BLaER1 treated with 17β-estradiol and CSF1 and Interleukin-3, amounts not matched to agents 10 nM and 100 nM (cell line): ENCODE measurements around the gene SLIT1.

ENCODE experiments used
- H3K27ac ChIP-seq, 11 experiments: shearing (Covaris generic); formaldehyde crosslinking; 2 replicates each; pipeline ENCODE4 v1.8.1; 2022
- H3K27me3 ChIP-seq, 11 experiments: shearing (Covaris generic); formaldehyde crosslinking; 2 replicates each; pipeline ENCODE4 v1.8.1; 2022
- H3K36me3 ChIP-seq, 11 experiments: shearing (Covaris generic); formaldehyde crosslinking; 2 replicates each; pipeline ENCODE4 v1.8.1; 2022
- H3K4me1 ChIP-seq, 10 experiments: shearing (Covaris generic); formaldehyde crosslinking; 2 replicates each; pipeline ENCODE4 v1.8.1; 2022
- H3K4me2 ChIP-seq, 11 experiments: shearing (Covaris generic); formaldehyde crosslinking; 2 replicates each; pipeline ENCODE4 v1.8.1; 2022
- H3K4me3 ChIP-seq, 10 experiments: shearing (Covaris generic); formaldehyde crosslinking; 2 replicates each; pipeline ENCODE4 v1.8.1; 2022
- H3K9ac ChIP-seq, 11 experiments: shearing (Covaris generic); formaldehyde crosslinking; 2 replicates each; pipeline ENCODE4 v1.8.1; 2022
- H3K9me3 ChIP-seq, 11 experiments: shearing (Covaris generic); formaldehyde crosslinking; replicated peaks in 1 of 11; 2 replicates each; pipeline ENCODE4 v1.8.1; 2022
- H4K20me1 ChIP-seq, 11 experiments: shearing (Covaris generic); formaldehyde crosslinking; 2 replicates each; pipeline ENCODE4 v1.8.1; 2022
- Cebpa-rat ChIP-seq, 11 experiments: shearing (Covaris generic); IDR thresholded peaks; 2 replicates each; pipeline ENCODE4 v1.8.1; 2022

Gene SLIT1

GRCh38 chr10:97003804-97004201, 182.0 kb downstream of the SLIT1 start:
- H3K4me1 ChIP-seq, result peaks cover 0 to 9% (median 6%) of the 10 kb centered on the region in 10 experiments; a peak in 7 of 20 replicates
- no peak for TF ChIP-seq Cebpa-rat (IDR thresholded peaks at IDR 0.05)
- H3K27me3 ChIP-seq, result no peaks in the 10 kb centered on the region

GRCh38 chr10:97003151-97003803, 182.5 kb downstream of the SLIT1 start:
- Histone ChIP-seq H3K27me3 (no peaks in the 10 kb centered on the region), H3K36me3 (no peaks in the 10 kb centered on the region), H3K9me3 (peaks cover 20 to 25% (median 22%) of the 10 kb centered on the region in 11 experiments), H4K20me1 (peaks cover 0 to 8% (median 0%) of the 10 kb centered on the region in 11 experiments; a peak in 2 of 22 replicates), H3K4me3 (no peak overlapping the region), H3K9ac (no peak overlapping the region), H3K4me2 (no peak overlapping the region), H3K4me1 (peaks cover 0 to 9% (median 6%) of the 10 kb centered on the region in 10 experiments; a peak in 7 of 20 replicates), H3K27ac (no peak overlapping the region)
- TF ChIP-seq Cebpa-rat (IDR thresholded peaks at IDR 0.05), result no peak

More at GRCh38 chr10:97003804-97004201, 182.0 kb downstream of the SLIT1 start:
- no peak overlapping the region for H3K9ac ChIP-seq
- no peak overlapping the region for H3K4me3 ChIP-seq
- peaks cover 23 to 30% (median 25%) of the 10 kb centered on the region in 11 experiments for H3K9me3 ChIP-seq
- no peak overlapping the region for H3K4me2 ChIP-seq
- peaks cover 0 to 8% (median 0%) of the 10 kb centered on the region in 11 experiments; a peak in 2 of 22 replicates for H4K20me1 ChIP-seq
- no peaks in the 10 kb centered on the region for H3K36me3 ChIP-seq
- H3K27ac ChIP-seq, result no peak overlapping the region

- H3K27me3 ChIP-seq, result no peaks in the 10 kb centered on the region
- H3K9ac ChIP-seq, result no peak overlapping the region
- H3K4me2 ChIP-seq, result no peak overlapping the region
- TF ChIP-seq Cebpa-rat (IDR thresholded peaks at IDR 0.05), result no peak
- H3K36me3 ChIP-seq, result no peaks in the 10 kb centered on the region
- no peak overlapping the region for H3K27ac ChIP-seq
- H4K20me1 ChIP-seq, result peaks cover 0 to 8% (median 0%) of the 10 kb centered on the region in 11 experiments; a peak in 3 of 22 replicates
- no peak overlapping the region for H3K4me3 ChIP-seq
- H3K9me3 ChIP-seq, result peaks cover 15 to 19% (median 17%) of the 10 kb centered on the region in 11 experiments
- peaks cover 0 to 9% (median 6%) of the 10 kb centered on the region in 10 experiments; a peak in 7 of 20 replicates for H3K4me1 ChIP-seq
These were observed 183.1 kb downstream of the SLIT1 start for GRCh38 chr10:97002670-97003069.

GRCh38 chr10:97001183-97001991, 184.4 kb downstream of the SLIT1 start:
- TF ChIP-seq Cebpa-rat (IDR thresholded peaks at IDR 0.05), result no peak
- H3K4me3 ChIP-seq, result no peak overlapping the region
- no peaks in the 10 kb centered on the region for H3K27me3 ChIP-seq
- no peak overlapping the region for H3K9ac ChIP-seq
- H3K36me3 ChIP-seq, result no peaks in the 10 kb centered on the region
- H3K4me1 ChIP-seq, result peaks cover 0 to 9% (median 6%) of the 10 kb centered on the region in 10 experiments; a peak in 7 of 20 replicates
- peaks cover 2 to 6% (median 4%) of the 10 kb centered on the region in 11 experiments; a peak in 21 of 22 replicates for H3K9me3 ChIP-seq
- H3K4me2 ChIP-seq, result peak overlapping the region in 2 of 11 experiments; percentile 7 to 10; a peak in 2 of 22 replicates
- no peak overlapping the region; a peak in 1 of 22 replicates for H3K27ac ChIP-seq
- peaks cover 0 to 8% (median 0%) of the 10 kb centered on the region in 11 experiments; a peak in 3 of 22 replicates for H4K20me1 ChIP-seq

GRCh38 chr10:97000487-97001182, 185.1 kb downstream of the SLIT1 start:
- Histone ChIP-seq H3K4me2 (0 out of 22 replicates have a peak overlapping the region, but pooled peaks of 1 of the 11 experiments have one; percentile 7), H3K36me3 (no peaks in the 10 kb centered on the region), H3K4me1 (peaks cover 0 to 9% (median 6%) of the 10 kb centered on the region in 10 experiments; a peak in 7 of 20 replicates), H3K4me3 (no peak overlapping the region), H3K9ac (no peak overlapping the region), H4K20me1 (peaks cover 0 to 8% (median 0%) of the 10 kb centered on the region in 11 experiments; a peak in 3 of 22 replicates), H3K27me3 (no peaks in the 10 kb centered on the region), H3K9me3 (no peaks in the 10 kb centered on the region), H3K27ac (no peak overlapping the region)
- no peak for TF ChIP-seq Cebpa-rat (IDR thresholded peaks at IDR 0.05)

GRCh38 chr10:96999987-97000386, 185.8 kb downstream of the SLIT1 start:
- no peaks in the 10 kb centered on the region for H3K9me3 ChIP-seq
- H3K27ac ChIP-seq, result no peak overlapping the region
- no peaks in the 10 kb centered on the region for H3K36me3 ChIP-seq
- H3K4me3 ChIP-seq, result no peak overlapping the region
- no peaks in the 10 kb centered on the region for H3K27me3 ChIP-seq
- peaks cover 0 to 9% (median 6%) of the 10 kb centered on the region in 10 experiments; a peak in 7 of 20 replicates for H3K4me1 ChIP-seq
- H3K4me2 ChIP-seq, result no peak overlapping the region
- TF ChIP-seq Cebpa-rat (IDR thresholded peaks at IDR 0.05), result no peak
- peaks cover 0 to 8% (median 0%) of the 10 kb centered on the region in 11 experiments; a peak in 3 of 22 replicates for H4K20me1 ChIP-seq
- no peak overlapping the region for H3K9ac ChIP-seq

- TF ChIP-seq Cebpa-rat (IDR thresholded peaks at IDR 0.05), result no peak
- Histone ChIP-seq H3K4me1 (peaks cover 0 to 9% (median 6%) of the 10 kb centered on the region in 10 experiments; a peak in 7 of 20 replicates), H3K36me3 (no peaks in the 10 kb centered on the region)
These were observed 186.4 kb downstream of the SLIT1 start for GRCh38 chr10:96999337-96999736.

GRCh38 chr10:96998329-96998888, 187.3 kb downstream of the SLIT1 start:
- no peak overlapping the region for H3K9ac ChIP-seq
- H3K9me3 ChIP-seq, result no peaks in the 10 kb centered on the region
- peaks cover 0 to 9% (median 6%) of the 10 kb centered on the region in 10 experiments; a peak in 7 of 20 replicates for H3K4me1 ChIP-seq
- TF ChIP-seq Cebpa-rat (IDR thresholded peaks at IDR 0.05), result no peak
- H3K27me3 ChIP-seq, result no peaks in the 10 kb centered on the region
- no peaks in the 10 kb centered on the region for H3K36me3 ChIP-seq
- H4K20me1 ChIP-seq, result peaks cover 0 to 8% (median 0%) of the 10 kb centered on the region in 11 experiments; a peak in 3 of 22 replicates
- no peak overlapping the region for H3K4me2 ChIP-seq
- H3K27ac ChIP-seq, result no peak overlapping the region
- no peak overlapping the region for H3K4me3 ChIP-seq

More at GRCh38 chr10:96999337-96999736, 186.4 kb downstream of the SLIT1 start:
- Histone ChIP-seq H3K4me3 (no peak overlapping the region), H3K27me3 (no peaks in the 10 kb centered on the region), H3K9ac (no peak overlapping the region), H3K9me3 (no peaks in the 10 kb centered on the region), H4K20me1 (peaks cover 0 to 8% (median 0%) of the 10 kb centered on the region in 11 experiments; a peak in 3 of 22 replicates), H3K27ac (no peak overlapping the region), H3K4me2 (no peak overlapping the region)
